ENCODE measurements around the gene THRB.

THRB gene

DNA sequence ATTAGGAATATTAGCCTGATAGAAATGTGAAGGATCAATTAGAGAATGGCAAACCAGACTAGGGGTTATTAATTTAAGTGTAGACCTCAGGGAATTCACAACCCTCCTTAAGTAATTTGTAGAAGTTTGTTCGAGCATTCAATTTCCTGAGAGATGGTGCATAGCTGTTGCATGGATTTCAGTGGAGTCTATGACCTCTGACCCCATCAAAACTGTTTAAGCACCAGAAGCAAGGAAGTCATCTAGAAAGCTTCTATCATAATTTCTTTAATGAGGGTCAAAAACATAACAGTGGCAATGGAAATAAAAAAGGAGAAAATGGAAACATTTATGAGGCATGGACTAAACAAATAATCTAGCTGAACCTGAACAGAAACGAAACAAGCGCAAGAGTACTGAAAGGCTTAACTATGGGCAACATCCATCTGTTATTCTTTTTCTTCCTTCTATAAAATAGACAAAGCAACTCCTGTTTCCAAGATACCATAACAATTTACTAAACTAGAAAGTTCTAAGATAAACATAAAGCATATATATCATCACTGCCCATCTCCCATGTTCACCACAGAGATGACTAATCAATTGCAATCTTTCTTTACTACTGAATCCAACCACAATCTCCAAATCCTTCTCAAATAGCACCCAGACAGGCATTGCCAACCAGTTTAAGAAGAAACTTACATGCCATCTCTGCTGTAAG is 151.4 kb downstream of the THRB start:
- DNase-seq, result peak; percentile 1

DNA sequence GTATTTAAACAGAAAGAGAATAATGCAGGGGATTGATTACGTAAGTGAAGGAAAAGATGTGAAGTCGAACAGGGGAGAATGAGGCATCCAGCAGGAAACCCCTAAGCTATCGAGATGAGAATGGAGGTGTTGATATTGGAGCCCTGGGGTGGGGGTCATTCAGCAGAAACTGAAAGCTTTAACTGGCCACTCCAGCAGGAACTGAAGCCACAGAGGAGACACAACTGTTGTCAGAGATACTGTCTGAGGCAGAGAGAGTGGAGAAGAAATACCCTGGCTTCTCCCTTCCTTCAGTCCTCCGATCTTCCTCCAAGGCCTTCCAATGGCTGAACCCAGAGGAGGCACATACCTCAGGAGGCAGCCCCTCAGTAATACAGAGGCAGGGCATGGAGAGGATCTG is 152.4 kb downstream of the THRB start:
- DNase-seq, result no peak

DNA sequence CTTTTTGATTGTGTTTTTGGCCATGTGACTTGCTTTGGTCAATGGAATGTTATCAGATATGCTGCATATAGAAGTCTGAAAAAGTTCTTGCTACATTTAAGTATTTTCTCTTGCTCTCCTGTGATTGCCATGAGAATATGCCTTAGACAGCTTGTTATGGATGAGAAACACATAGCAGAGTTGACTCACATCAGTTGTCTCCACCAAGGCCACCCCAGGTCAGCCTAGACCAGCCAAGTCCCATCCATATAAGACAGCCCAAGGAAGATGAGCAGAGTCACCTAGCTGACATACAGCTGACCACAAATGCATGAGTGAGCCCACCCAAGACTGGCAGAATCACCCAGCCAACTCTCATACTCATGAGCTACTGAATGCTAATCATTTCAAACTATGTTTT is 153.0 kb downstream of the THRB start:
- DNase-seq, result no peak

DNA sequence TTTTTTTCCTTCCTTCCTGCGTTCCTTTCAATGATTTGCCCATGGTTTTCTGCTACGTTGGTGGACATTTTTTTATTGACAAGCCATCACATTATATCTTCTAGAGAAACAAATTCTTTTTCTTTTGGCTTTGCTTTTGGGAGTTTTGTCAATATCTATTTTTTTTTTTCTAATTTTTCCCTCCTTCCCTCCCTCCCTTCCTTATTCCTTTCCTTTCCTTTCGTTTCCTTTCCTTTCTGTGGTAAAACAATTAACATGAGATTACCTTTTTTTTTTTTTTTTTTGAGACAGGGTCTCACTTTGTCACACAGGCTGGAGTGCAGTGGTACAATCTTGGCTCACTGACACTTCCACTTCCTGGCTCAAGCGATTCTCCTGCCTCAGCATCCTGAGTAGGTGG is 153.7 kb downstream of the THRB start:
- DNase-seq, result no peak

DNA sequence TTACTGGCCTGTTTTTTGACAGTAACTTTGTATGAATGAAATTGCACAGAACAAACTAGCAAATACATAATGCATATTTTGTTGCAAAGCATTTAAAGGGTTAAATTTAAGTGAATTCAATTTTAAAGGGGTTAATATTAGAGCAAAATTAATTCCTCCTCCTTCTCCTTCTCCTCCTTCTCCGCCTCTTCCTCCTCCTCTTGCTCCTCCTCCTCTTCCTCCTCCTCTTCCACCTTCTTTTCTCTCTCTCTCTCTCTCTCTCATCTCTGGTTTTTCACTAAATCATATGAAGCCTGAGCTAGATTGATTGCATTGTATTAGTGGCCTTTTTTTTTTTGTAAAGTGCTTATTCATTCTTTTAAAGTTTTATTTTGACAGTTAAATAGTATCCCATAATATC is 154.5 kb downstream of the THRB start:
- no peak for DNase-seq

DNA sequence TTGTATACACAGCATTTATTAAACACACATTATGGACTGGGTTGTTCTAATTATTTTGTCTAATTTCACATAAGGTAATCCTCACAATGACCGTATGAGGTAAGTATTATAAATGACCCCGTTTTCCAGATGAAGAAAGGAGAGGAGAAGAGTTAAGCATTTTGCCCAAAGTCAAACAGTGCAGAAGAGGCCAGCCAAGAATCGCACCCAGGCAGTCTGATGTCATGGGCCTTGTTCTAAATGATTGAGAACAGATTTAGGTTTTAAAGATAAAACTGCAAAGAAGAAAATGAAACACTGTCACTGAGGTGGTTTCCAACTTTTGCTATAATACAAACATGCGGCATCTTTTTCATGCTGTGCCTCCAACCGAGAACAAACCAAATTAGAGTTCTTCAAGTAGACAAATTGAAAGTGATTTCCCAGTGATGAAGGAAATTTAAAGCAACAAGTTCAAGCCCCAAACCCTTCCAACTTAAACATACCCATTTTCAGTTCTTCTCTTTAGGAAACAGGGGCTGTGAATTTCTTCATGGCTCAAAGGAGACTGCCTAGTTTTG is 155.3 kb downstream of the THRB start:
- DNase-seq, result no peak

DNA sequence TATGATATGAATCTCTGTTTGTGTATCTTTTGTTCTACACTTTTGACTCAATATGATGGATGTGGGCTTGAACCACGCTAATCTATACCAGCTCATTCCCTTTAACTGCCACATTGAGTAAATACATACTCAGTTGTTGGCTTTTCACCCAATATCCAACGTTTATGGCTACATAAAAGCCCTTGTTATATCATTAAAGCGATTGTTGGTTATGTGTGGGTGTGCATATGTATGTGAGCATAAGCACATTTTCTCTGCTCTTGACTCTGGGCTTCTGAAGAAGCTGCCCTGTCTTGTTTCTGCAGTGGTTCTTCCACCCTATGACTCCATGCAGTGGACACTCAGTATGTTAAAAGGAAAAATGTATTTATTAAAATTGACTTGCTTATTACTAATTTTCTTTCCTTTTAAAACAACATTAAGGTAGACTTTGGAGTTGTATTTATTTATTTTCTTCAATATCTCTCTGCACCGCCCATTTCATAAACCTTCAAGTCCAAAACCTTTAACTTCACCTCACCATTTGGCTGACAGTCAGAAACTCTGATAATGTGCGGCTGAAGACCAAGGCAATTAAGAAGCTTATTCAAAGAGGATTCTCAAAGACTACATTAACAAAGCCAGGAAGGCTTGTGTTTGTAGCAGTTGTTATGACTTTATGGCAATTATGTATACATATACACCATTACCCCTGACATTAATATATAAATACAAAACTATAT is 156.1 kb downstream of the THRB start:
- no peak for DNase-seq

DNA sequence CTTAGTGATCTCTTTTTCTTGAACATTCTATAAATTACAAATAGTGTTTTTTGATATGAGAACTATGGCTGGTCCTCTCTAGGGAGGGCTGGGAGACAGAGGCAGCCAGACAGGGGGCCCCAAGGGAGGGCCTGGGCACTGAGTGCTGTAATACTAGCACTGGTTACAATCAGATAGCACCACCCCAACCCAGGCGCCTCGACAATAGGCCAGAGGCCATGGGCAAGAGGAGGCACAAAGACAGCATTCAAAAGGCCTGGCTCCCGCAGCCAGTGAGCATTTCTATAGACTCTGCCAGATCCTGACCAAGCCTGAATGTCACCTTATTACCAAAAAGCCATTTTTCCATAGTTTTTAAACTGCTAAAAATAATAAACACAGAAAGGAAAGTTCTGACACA is 158.5 kb downstream of the THRB start:
- no peak for DNase-seq

DNA sequence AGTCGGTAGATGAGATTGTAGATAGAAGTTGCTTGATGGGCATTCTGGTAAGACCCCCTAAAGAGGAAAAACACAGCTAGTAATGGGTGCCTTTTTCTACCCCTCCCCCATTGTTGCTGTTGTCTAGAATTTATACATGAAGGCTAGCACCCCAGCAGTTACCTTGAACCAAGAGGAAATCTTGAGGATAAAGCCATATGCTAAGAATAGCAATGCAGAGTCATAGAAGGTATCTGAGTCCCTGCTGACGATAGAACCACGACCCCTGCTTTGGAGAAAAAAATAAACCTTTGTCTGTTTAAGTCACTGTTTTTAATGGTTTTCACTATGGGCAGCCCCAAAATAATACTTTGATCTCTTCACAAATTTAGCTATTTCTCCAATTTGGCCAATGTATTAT is 162.6 kb downstream of the THRB start:
- no peak for DNase-seq

DNA sequence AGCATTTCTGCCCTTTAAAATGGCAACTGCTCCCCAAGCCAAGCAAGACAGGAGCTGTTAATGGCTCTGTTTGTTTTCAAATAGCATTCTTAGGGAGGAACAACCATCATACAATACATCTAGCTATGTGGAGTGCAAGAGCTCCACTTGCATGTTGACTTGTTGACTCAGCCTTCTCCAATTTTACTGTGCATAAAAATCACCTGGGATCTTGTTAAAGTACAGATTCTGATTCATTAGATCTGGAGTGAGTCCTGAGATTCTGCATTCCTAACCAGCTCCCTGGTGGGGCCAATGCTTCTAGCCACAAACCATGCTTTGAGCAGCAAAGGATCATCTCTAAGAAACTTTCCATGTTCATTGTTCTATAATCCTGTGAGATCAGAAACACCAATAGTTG is 171.4 kb downstream of the THRB start:
- DNase-seq, result no peak

DNA sequence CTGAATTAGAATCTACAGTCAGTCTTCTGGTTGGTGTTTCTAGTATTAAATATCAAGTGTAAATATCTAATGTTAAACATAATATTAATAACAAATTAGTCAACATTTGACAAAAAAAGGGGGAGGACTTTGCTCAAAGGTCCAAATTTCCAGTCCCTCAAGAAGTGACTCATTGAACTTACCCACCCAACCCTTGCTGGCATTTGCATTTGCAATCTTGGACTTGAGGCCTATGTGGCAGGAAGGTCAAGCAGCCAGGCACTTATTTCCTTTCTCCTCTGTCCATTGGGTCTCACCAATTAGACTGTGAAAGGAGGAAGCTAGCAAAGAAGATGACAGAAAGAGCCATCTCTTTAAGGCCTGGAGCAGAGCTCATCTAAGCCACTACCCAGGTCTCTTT is 174.0 kb downstream of the THRB start:
- no peak for DNase-seq

DNA sequence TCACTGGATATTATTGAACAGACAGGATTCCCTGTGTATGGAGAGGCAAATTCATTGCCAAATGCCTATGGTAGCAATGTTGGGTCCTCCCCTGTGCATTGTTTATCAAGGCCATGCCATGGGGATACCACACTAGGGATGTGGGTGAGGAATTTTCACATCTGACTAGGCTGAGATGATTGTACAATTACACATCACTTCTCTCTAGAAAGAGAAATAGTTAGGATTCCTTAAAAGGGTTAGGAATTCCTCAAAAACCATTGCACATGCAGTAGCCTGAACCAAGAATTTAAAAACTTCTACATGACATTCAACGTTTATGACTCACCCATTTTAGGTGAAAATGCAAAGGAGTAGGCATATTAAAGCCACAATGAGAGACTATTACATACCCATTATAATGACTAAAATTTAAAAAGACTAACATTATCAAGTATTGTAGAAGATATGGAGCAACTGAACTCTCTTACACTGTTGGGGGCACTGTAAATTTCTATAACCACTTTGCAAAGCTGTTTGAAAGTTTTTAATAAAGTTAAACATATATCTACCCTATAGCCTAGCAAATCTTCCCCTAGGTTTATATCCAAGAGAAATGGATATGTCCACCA is 175.9 kb downstream of the THRB start:
- no peak for DNase-seq

DNA sequence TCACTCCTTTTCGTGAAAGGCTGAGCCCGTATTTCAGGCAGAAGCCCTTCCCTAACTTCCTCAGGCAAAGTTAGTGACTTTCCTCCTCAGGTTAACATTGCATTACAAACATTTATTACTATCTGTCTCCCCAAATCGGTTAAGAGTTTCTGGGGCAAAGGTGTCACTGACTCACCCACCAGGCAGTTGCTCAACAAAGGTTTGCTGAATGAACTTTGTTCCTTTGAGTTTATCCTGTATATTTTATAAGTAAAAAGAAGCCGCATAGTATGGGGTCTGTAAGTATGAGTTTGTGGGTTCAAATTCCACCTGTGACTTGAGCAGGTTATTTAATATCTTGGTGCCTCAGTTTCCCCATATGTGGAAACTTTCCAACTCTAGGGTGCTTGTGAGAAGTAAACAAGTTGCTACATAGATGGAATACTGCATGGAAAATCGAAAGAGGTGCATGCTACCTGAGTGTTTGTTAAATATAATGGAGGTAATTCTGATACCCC is 177.7 kb downstream of the THRB start:
- DNase-seq, result no peak

DNA sequence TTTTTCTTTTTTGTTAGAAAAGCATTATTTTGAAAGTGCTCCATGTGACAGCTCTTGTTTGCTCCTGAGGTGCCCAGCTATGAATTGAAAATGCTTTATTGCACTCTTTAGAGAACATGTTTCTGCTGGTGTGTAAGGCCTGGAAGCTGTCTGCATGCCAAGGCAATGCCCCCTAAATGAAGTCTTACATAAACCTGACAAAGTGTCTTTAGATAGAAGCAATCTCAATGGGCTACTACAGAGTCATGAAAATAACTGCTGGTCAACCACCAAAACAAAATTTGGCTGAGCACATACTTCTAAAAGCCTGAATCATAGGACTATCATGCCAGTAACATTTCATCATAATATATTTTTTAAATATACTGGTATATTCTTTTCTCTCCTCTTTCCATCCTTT is 178.7 kb downstream of the THRB start:
- no peak for DNase-seq

DNA sequence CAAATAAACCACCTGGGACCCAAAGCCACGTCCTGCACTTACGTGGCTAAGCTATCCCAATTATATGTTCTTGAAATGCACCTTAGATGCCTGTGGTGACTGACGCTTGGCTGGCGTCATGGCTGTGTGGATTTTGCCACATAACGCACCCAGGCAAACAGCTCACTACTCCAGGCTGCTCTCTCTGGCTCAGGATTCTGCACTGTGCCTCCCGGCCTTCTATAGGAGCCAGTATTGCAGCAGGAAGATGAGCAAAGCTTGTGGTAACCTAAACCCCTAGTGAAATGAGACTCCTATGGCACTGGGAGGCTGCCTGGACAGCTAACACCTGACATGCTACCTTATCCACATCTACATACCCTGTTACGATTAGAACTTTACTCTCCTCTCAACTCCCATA is 179.3 kb downstream of the THRB start:
- no peak for DNase-seq

DNA sequence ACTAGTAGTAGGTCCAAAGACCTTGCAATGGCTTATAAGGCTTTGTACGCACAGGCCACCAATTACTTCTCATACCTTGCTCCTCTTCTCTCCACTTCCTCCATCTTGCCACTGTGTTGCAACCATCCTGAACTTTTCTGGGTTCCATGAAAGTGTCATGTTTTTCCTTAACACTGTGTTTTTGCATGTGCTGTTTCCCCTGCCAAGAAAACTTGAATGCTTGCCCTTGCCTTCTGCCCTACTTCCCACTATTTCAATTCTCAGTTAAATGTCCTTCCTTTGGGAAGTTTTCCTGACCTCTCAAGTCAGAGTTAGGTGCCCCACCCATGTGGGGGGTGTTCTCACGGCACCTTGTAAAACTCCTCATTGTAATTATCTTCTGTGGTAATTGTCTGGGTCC is 182.8 kb downstream of the THRB start:
- no peak for DNase-seq

DNA sequence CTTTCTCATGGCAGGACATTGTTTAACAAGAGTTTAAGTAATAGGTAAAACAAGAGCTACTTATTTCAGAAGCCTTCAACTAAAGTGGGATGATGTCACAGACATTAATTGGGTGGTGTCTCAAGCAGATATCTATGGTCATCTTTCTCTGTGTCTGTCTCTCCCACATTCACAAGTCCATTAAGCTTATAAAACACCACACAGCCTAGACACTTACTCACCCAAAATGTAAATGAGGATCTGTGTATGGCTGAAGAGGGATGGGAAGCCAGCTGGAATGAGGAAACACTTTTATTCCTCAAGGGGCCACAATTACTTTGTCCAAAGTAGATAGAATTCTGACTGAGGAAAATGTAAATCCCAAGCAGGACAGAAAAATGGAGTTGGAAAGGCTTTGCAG is 183.8 kb downstream of the THRB start:
- no peak for DNase-seq

DNA sequence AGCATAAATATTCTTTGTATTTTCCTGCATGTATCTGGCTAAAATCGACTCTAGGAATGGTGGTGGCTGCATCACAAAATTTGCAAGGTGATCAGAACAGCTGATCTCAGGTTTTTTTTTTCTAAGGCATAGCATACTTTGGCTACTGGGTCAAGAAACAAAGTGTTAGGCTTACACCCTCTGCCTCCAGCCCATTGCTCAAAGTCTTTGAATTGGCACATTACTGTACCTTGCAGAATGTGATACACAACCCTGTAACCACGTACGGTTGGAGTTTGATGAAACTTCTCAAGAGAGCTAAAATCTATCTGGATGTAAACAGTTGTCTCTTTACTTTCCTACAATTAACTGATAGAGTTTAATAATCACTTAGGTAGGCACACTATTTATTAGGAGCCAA is 188.1 kb downstream of the THRB start:
- DNase-seq, result no peak

DNA sequence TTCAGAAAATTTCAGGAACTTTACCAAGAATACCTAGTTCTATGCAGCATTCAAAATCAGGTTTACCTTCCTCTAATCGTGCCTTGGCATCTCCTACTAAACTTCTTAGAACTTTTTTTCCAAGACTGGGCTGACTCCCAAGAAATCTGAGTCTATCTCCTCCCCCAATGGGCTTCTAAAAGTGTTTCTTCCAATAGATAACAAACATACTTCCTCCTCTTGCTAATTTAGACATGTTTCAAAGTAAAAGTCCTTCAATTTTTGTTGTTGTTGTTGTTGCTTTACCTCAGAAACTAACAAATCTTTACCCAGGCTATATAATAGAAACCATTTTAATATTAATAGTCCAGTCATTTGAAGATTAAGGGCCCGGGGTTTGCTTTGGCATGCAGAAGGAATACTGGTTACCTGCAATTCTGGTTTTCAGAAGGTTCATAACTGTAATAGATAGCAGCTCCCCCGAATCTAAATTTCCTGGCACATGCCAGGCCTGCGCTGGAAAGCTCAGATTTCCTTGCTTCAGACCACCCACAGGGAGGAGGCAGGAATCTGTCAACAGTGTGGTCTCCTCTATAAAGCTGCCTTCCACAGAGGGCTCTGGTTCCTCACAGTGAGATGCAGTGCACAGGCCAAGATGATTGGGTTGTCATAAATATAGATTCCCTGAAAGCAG is 188.7 kb downstream of the THRB start:
- no peak for DNase-seq

DNA sequence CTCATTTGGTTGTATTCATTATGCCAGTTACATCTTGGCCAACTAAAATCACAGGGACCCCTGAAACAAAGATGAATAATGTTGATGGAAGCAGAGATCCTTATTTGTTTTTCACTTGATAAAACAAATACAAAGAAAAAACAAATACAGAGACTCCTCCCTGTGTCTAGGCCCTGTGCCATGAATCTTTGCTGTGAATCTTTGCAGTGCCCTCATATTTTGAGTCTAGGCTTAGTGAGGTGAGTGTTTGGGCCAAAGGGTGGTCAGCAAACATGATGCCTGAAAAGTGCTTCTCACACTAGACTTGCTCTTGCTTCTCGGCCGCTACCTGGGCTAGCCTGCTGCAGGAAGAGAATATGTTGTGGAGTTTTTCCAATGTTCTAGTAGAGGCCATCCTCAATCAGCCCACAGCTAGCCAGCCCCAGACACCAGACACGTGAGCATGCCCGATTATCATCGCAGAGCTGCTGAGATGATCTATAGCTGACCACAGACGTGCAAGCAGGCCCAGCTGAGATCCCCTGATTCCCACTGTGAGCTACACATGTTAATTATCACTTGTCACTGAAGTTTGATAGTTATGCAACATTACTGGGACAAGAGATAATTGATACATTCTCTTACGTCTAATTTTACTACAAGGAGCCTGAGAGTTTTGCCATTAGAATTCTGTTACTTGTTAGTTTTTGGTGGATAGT is 191.4 kb downstream of the THRB start:
- DNase-seq, result no peak

DNA sequence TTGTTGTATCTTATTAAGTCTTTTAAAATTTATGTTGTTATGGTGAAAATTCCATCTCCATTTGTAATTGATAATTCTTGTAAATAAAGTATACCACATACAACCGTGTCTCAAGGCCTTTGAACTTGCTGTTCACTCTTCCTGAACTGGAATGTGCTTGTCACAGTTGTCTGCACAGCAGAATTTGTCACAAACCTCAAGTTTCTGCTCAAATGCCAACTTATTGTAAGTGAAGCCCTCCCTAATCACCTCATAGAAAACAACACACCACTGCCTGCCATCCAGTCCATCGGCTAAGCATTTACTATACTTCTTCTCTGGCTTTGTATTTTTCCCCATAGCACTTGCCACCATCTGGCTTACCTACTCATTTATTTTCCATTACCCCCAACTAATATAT is 192.3 kb downstream of the THRB start:
- DNase-seq, result no peak

DNA sequence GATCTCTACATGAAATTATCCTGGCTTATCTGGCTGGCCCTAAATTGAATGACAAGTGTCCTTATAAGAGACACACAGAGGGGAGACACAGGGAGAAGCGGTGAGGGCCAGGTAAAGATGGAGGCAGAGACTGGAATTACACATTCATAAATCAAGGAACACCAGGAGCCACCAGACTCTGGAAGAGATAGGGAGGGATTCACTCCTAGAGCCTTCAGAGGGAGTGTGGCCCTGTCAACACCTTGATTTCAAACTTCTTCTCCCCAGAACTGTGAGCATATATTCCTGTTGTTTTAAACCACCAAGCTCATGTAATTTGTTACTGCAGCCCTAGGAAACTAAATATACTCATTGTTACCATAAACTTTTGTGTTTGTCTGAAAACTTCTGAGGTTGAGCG is 193.7 kb downstream of the THRB start:
- no peak for DNase-seq
